Measurements from ENCODE around the gene FEM1A. TPM values are rescaled to one million over a fixed set of nuclear protein-coding genes. Genes with fewer than 3 reads are reported as not detected.

The FEM1A gene
- total RNA-seq, 1 experiment from 2014 or later: 20.0 TPM

DNA sequence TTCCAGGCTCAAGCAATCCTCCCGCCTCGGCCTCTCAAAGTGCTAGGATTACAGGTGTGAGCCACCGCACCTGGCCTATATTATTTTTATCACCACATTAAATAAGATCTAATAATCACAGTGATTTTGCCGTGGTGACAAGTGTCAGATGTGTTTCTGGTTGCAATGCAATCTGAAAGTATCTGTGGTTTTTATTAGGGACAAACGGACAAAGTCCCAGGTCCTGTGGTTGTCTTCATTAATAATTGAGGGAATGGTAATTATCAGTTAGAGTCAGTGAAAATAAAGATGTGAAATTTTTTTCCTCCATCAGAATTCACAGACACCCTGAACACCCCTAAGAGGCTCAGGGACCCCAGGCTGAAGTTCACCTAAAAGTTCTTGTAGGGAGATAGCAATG, 41.2 kb downstream of the FEM1A start:
- H3K79me2 ChIP-seq (ENCODE audit: insufficient read depth, low read length): no peaks in the 10 kb centered on the region
- H3K4me1 Mint-ChIP-seq: peaks cover 0 to 6% of the 10 kb centered on the region in 2 experiments; a peak in 1 of 4 replicates
- no peak overlapping the region for H2BK120ac ChIP-seq (ENCODE audit: low read depth, low read length, poor library complexity, severe bottlenecking)
- no peak overlapping the region for H4K91ac ChIP-seq (ENCODE audit: insufficient read length, low read depth, low read length)
- DNase-seq: no peak
- no peak overlapping the region for H3K14ac ChIP-seq (ENCODE audit: insufficient read depth, low read length)
- H3K9ac ChIP-seq (ENCODE audit: extremely low read depth, insufficient read length, low read length): no peak overlapping the region
- TF ChIP-seq, protein P1, sequence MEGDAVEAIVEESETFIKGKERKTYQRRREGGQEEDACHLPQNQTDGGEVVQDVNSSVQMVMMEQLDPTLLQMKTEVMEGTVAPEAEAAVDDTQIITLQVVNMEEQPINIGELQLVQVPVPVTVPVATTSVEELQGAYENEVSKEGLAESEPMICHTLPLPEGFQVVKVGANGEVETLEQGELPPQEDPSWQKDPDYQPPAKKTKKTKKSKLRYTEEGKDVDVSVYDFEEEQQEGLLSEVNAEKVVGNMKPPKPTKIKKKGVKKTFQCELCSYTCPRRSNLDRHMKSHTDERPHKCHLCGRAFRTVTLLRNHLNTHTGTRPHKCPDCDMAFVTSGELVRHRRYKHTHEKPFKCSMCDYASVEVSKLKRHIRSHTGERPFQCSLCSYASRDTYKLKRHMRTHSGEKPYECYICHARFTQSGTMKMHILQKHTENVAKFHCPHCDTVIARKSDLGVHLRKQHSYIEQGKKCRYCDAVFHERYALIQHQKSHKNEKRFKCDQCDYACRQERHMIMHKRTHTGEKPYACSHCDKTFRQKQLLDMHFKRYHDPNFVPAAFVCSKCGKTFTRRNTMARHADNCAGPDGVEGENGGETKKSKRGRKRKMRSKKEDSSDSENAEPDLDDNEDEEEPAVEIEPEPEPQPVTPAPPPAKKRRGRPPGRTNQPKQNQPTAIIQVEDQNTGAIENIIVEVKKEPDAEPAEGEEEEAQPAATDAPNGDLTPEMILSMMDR (conservative IDR thresholded peaks at IDR 0.05): no peak
- H3K27me3 Mint-ChIP-seq (ENCODE audit: low read depth): peaks cover 30% of the 10 kb centered on the region
- no peak overlapping the region for H4K8ac ChIP-seq (replicated peaks; ENCODE audit: insufficient read length, low read depth, low read length)
- H3K4me2 ChIP-seq (ENCODE audit: insufficient read depth, insufficient read length, low read length): no peak overlapping the region
- H4K5ac ChIP-seq (ENCODE audit: insufficient read length, low read depth, low read length): no peak overlapping the region
- no peak overlapping the region for H2AK5ac ChIP-seq (ENCODE audit: insufficient read length, low read length)
- H3K4ac ChIP-seq (ENCODE audit: low read depth, low read length): no peak overlapping the region
- no peaks in the 10 kb centered on the region for H4K20me1 ChIP-seq (ENCODE audit: control insufficient read depth, insufficient read depth, insufficient read length)
- H3K27me3 ChIP-seq (ENCODE audit: insufficient read depth, low read length): peaks cover 5% of the 10 kb centered on the region; the same call in 1 of the 2 replicates
- H3T11ph ChIP-seq (ENCODE audit: low read length): no peak overlapping the region
- H3K23me2 ChIP-seq (ENCODE audit: insufficient read length, low read depth, low read length, poor library complexity, severe bottlenecking): peaks cover 8% of the 10 kb centered on the region
- no peak overlapping the region for H3K27ac ChIP-seq (ENCODE audit: insufficient read length, low read depth, low read length)
- H2AFZ ChIP-seq (ENCODE audit: low read length): no peak overlapping the region
- no peak overlapping the region for H2BK12ac ChIP-seq (ENCODE audit: insufficient read length, low read depth, low read length)
- no peak overlapping the region for H3K27ac Mint-ChIP-seq
- no peak overlapping the region for H2BK5ac ChIP-seq (ENCODE audit: insufficient read length, low read length)
- H2BK15ac ChIP-seq (ENCODE audit: low read depth, low read length): no peak overlapping the region
- no peaks in the 10 kb centered on the region for H3K79me1 ChIP-seq (ENCODE audit: insufficient read depth, low read depth, low read length, poor library complexity, severe bottlenecking)
- no peak overlapping the region for H3K4me3 Mint-ChIP-seq
- H2BK20ac ChIP-seq (ENCODE audit: low read depth, low read length, poor library complexity, severe bottlenecking): no peak overlapping the region
- WGBS (ENCODE audit: extremely low coverage, insufficient read length, low lambda C conversion rate): no CpG with 5 or more reads among the region's 5 CpGs
- no peak overlapping the region for H3K56ac ChIP-seq (ENCODE audit: insufficient read length, low read depth, low read length)
- no peaks in the 10 kb centered on the region for H3K4me1 ChIP-seq (ENCODE audit: insufficient read depth, low read length)
- peaks cover 0 to 6% (median 5%) of the 10 kb centered on the region in 3 experiments; a peak in 6 of 7 replicates for H3K36me3 Mint-ChIP-seq (ENCODE audit: insufficient read depth in 1 of 3, low read depth in 3 of 3)
- H3K9me3 ChIP-seq (ENCODE audit: control insufficient read depth, low read depth, low read length): no peaks in the 10 kb centered on the region
- H3K9me3 Mint-ChIP-seq: peaks cover 0 to 6% of the 10 kb centered on the region in 2 experiments; a peak in 2 of 5 replicates
- no peak overlapping the region for H3K23ac ChIP-seq (ENCODE audit: insufficient read length, low read depth, low read length)
- no peak overlapping the region for H3K18ac ChIP-seq (ENCODE audit: insufficient read length, low read depth, low read length)
